ENCODE results near the gene TIMP4.
A peak's percentile ranks its signal among the peaks of the same experiment; 100 is the strongest.

The TIMP4 gene

DNA sequence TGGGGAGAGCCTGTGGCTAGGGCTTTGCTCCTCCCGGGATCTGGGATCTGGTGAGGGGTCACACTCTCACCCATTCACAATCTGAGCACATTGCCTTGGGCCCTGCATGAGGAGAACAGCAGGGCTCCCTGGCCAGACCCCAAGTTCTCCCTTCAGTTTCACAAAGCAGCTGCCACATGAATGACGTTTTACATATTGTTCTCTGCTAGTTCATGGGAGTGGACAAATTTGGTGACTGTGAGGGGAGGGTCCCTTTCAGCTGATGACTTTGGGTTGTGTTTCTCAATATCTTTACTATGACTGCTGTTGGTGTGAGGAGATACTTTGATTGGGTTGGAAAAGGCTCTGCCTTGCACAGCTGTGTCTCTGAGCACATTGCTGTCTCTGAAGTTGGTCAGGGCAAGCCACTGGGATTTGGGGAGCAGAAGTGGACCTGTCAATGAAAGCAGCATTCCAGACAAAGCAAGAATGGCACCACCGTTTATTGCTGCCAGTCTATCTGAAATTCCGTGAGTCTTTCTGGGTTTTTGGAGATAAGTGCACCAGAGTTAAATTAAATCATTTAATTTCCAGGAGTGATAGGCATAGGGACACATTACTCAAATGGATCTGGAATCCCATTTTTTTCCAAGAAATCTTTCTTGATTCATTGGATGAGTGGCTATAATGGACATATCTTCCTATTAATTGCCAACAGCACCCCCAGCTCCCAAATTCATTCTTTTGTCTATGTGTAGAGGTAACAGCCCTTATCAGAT, 10.3 kb downstream of the TIMP4 start:
- no peak overlapping the region for H3K27ac ChIP-seq (ENCODE audit: low read length)
- H3K36me3 ChIP-seq (ENCODE audit: control insufficient read depth in 2 of 2, insufficient read depth in 2 of 2, low read length in 2 of 2), result peaks cover 0 to 3% of the 10 kb centered on the region in 2 donors
- peaks cover 8% of the 10 kb centered on the region for H3K4me1 ChIP-seq (ENCODE audit: control insufficient read depth, insufficient read depth, low read length)
- no peak overlapping the region for H3K9ac ChIP-seq (ENCODE audit: low read length in 2 of 2)
- H3K27me3 ChIP-seq (ENCODE audit: control insufficient read depth in 1 of 2, insufficient read depth in 2 of 2, low read length in 2 of 2), result peaks cover 0 to 2% of the 10 kb centered on the region in 2 donors
- no peaks in the 10 kb centered on the region for H3K9me3 ChIP-seq (ENCODE audit: control insufficient read depth in 2 of 2, low read length in 2 of 2)
- no peak overlapping the region for H3K4me3 ChIP-seq (ENCODE audit: low read length in 2 of 2)

DNA sequence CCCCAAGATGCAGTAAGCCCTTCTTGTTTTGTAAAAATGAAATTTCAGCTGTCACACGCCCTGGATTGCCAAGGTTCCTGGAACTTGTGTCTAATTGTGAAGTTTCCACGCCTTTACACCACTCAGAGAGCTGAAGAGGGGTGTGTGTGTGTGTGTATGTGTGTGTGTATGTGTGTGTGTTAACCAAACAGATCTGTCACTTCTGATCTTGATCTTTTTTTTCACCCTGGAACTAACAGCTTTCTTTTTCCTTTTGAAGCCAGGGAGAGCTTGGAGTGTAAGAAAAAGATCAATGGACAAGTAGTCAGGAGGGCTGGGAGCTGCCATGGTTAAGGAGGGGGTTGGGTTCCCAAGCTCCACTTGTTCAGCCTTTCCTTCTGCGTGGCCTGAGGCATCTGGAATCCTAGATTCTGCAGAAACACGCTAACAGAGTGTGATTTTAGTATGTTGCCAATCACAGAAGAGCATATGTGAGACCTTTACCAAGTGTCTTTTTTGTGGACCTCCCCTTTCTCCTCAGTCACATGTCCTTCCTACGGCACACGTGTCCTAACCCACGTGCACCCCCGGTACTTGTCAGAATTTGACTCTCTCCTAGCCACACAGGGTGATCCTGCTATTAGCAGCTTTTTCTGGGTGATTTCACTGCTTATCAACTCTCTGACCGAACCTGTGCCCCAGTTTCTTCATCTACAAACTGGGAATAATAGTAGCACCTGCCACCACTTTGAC, 11.5 kb downstream of the TIMP4 start:
- peaks cover 8% of the 10 kb centered on the region for H3K4me1 ChIP-seq (ENCODE audit: control insufficient read depth, insufficient read depth, low read length)
- no peak overlapping the region for H3K9ac ChIP-seq (ENCODE audit: low read length in 2 of 2)
- peaks cover 0 to 2% of the 10 kb centered on the region in 2 donors for H3K27me3 ChIP-seq (ENCODE audit: control insufficient read depth in 1 of 2, insufficient read depth in 2 of 2, low read length in 2 of 2)
- no peak overlapping the region for H3K4me3 ChIP-seq (ENCODE audit: low read length in 2 of 2)
- H3K9me3 ChIP-seq (ENCODE audit: control insufficient read depth in 2 of 2, low read length in 2 of 2), result no peaks in the 10 kb centered on the region
- no peaks in the 10 kb centered on the region for H3K36me3 ChIP-seq (ENCODE audit: control insufficient read depth in 2 of 2, insufficient read depth in 2 of 2, low read length in 2 of 2)
- no peak overlapping the region for H3K27ac ChIP-seq (ENCODE audit: low read length)

DNA sequence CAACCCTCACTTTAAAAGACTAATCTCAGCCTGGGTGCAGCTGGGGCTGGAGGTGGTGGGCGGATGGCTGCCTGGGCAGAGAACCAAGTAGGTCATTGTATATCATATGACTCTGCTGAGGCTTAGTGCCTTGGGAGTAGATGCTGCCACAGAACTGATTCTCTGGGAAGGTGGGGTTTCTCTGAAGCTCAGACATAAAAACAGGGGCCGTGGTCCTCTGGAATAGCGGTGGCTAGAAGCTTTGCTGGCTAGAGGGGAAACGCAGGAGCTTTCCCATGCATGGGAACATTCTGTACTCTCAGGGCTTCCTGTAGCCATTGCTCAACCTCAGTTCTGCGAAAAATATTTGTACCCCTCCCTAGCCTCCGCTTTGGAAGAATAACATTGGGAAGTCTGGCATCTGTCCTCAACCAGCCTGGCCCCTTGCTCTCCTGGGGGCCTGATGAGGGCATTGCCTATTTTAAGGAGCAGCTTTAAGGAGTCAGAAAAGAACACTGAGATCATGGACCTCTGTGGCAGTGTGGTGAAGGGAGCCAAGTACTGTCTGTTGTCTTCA, 14.7 kb downstream of the TIMP4 start:
- H3K36me3 ChIP-seq (ENCODE audit: control insufficient read depth in 2 of 2, insufficient read depth in 2 of 2, low read length in 2 of 2), result no peaks in the 10 kb centered on the region
- peak overlapping the region; percentile 53 for H3K27ac ChIP-seq (ENCODE audit: low read length)
- H3K4me1 ChIP-seq (ENCODE audit: control insufficient read depth, insufficient read depth, low read length), result peaks cover 5% of the 10 kb centered on the region

DNA sequence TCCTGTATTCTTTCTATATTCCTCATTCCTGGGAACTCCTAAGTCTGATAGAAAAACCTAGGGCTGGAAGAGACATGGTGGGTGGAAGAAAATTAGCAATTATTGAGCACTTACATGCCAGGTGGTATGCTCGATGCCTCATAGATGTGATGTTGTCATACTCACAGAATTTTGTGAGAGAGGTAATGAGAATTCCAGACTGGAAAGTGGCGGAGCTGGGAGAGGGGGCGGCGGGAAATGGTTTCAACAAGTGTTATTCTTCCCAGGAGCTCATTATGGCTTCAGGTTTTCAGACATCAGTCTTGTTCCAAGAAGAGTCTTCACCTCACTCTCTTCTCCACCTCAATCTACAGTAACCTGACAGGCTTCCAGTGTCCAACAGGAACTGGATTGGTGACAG, 16.2 kb downstream of the TIMP4 start:
- no peak overlapping the region for H3K9ac ChIP-seq (ENCODE audit: low read length in 2 of 2)
- peaks cover 5% of the 10 kb centered on the region for H3K4me1 ChIP-seq (ENCODE audit: control insufficient read depth, insufficient read depth, low read length)
- H3K9me3 ChIP-seq (ENCODE audit: control insufficient read depth in 2 of 2, low read length in 2 of 2), result no peaks in the 10 kb centered on the region
- no peak overlapping the region for H3K27ac ChIP-seq (ENCODE audit: low read length)
- H3K4me3 ChIP-seq (ENCODE audit: low read length in 2 of 2), result no peak overlapping the region
- no peaks in the 10 kb centered on the region for H3K36me3 ChIP-seq (ENCODE audit: control insufficient read depth in 2 of 2, insufficient read depth in 2 of 2, low read length in 2 of 2)
- peaks cover 0 to 1% of the 10 kb centered on the region in 2 donors for H3K27me3 ChIP-seq (ENCODE audit: control insufficient read depth in 1 of 2, insufficient read depth in 2 of 2, low read length in 2 of 2)

More for the DNA sequence above, 14.7 kb downstream of the TIMP4 start:
- no peak overlapping the region for H3K4me3 ChIP-seq (ENCODE audit: low read length in 2 of 2)
- no peak overlapping the region for H3K9ac ChIP-seq (ENCODE audit: low read length in 2 of 2)
- peaks cover 0 to 2% of the 10 kb centered on the region in 2 donors for H3K27me3 ChIP-seq (ENCODE audit: control insufficient read depth in 1 of 2, insufficient read depth in 2 of 2, low read length in 2 of 2)
- no peaks in the 10 kb centered on the region for H3K9me3 ChIP-seq (ENCODE audit: control insufficient read depth in 2 of 2, low read length in 2 of 2)

DNA sequence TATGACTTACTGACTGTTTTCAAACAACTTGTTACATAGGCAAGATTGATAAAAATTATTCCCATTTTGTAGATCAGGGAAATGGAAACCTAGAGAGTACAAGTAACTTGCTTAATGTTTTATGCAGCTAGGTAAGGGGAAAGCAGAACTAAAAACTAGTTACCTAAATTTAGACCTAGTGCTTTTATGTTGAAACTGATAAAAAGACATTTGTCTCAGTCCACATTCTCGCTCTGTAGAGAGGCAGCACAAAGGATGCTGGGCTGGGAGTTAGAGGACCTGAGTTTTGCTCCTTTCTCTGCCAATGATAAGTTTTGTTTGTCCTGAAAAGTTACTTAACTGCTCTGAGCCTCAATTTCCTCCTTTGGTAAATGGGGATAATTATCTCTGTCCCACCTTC, 17.4 kb downstream of the TIMP4 start:
- peaks cover 5% of the 10 kb centered on the region for H3K4me1 ChIP-seq (ENCODE audit: control insufficient read depth, insufficient read depth, low read length)
- H3K36me3 ChIP-seq (ENCODE audit: control insufficient read depth in 2 of 2, insufficient read depth in 2 of 2, low read length in 2 of 2), result no peaks in the 10 kb centered on the region
- no peaks in the 10 kb centered on the region for H3K9me3 ChIP-seq (ENCODE audit: control insufficient read depth in 2 of 2, low read length in 2 of 2)
- H3K27ac ChIP-seq (ENCODE audit: low read length), result no peak overlapping the region
- no peak overlapping the region for H3K4me3 ChIP-seq (ENCODE audit: low read length in 2 of 2)
- no peaks in the 10 kb centered on the region for H3K27me3 ChIP-seq (ENCODE audit: control insufficient read depth in 1 of 2, insufficient read depth in 2 of 2, low read length in 2 of 2)
- H3K9ac ChIP-seq (ENCODE audit: low read length in 2 of 2), result no peak overlapping the region

DNA sequence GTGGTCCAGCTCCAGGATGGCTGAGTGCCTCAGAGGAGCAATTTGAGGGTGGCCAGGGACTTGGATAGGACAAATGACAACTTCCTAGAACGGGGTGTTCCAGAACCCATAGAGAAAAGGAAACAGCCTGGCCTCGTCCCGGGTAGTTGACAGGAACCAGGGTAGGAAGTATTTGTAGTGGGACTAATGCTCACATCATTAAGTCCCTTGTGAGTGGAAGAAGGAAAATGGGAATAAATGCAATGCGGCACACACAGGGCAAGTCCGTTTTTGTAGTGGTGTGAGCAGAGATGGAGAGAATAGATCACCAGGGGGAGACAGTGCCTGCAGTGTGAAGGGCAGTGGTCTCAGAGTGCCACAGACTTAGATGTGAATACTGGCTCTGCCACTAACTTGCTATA, 19.6 kb downstream of the TIMP4 start:
- Histone ChIP-seq H3K27me3 (ENCODE audit: control insufficient read depth in 1 of 2, insufficient read depth in 2 of 2, low read length in 2 of 2) (no peaks in the 10 kb centered on the region), H3K9me3 (ENCODE audit: control insufficient read depth in 2 of 2, low read length in 2 of 2) (no peaks in the 10 kb centered on the region), H3K9ac (ENCODE audit: low read length in 2 of 2) (no peak overlapping the region), H3K27ac (ENCODE audit: low read length) (no peak overlapping the region), H3K36me3 (ENCODE audit: control insufficient read depth in 2 of 2, insufficient read depth in 2 of 2, low read length in 2 of 2) (no peaks in the 10 kb centered on the region), H3K4me3 (ENCODE audit: low read length in 2 of 2) (no peak overlapping the region), H3K4me1 (ENCODE audit: control insufficient read depth, insufficient read depth, low read length) (peaks cover 4% of the 10 kb centered on the region)

DNA sequence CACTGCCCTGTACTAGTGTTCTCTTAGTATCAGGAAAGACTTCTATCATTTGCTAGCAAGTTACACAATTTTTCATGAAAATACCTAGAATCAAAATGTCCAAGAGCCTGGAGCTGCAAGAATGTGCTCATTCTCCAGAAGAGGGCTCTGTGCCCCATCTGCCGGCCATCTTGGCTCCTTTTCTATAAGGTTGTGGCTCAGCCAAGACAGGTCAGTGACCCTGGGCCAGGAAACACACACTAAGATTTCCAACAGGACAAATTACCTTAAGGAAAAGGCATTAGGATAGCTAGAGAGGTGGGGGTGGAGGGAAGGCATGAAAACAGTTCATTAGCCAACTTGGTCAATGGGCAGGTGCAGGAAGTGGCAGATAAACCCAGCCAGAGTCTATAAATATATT, 20.7 kb downstream of the TIMP4 start:
- H3K36me3 ChIP-seq (ENCODE audit: control insufficient read depth in 2 of 2, insufficient read depth in 2 of 2, low read length in 2 of 2), result no peaks in the 10 kb centered on the region
- no peak overlapping the region for H3K27ac ChIP-seq (ENCODE audit: low read length)
- H3K4me1 ChIP-seq (ENCODE audit: control insufficient read depth, insufficient read depth, low read length), result no peaks in the 10 kb centered on the region
- no peak overlapping the region for H3K4me3 ChIP-seq (ENCODE audit: low read length in 2 of 2)
- no peaks in the 10 kb centered on the region for H3K9me3 ChIP-seq (ENCODE audit: control insufficient read depth in 2 of 2, low read length in 2 of 2)
- H3K9ac ChIP-seq (ENCODE audit: low read length in 2 of 2), result no peak overlapping the region
- H3K27me3 ChIP-seq (ENCODE audit: control insufficient read depth in 1 of 2, insufficient read depth in 2 of 2, low read length in 2 of 2), result no peaks in the 10 kb centered on the region

DNA sequence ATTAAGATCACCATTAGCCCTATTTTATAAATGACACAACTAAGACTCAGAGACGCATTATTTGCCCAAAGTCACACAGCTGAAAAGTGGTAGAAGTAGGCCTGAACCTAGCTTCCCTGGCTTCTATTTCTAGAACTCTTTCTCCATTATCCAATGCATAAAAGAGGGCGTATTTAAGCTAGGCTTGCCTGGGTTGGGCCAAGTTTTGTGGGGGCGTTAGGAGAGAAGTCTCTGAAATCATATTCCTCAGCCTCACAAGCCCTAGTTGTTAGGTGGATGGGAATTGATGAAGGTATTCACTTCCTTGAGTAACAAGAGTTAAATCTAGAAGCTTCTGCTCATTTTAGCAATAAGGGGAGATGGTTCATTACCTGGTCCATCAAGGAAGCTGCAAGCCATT, 22.3 kb downstream of the TIMP4 start:
- no peak overlapping the region for H3K27ac ChIP-seq (ENCODE audit: low read length)
- no peaks in the 10 kb centered on the region for H3K4me1 ChIP-seq (ENCODE audit: control insufficient read depth, insufficient read depth, low read length)
- no peaks in the 10 kb centered on the region for H3K27me3 ChIP-seq (ENCODE audit: control insufficient read depth in 1 of 2, insufficient read depth in 2 of 2, low read length in 2 of 2)
- no peak overlapping the region for H3K4me3 ChIP-seq (ENCODE audit: low read length in 2 of 2)
- no peaks in the 10 kb centered on the region for H3K36me3 ChIP-seq (ENCODE audit: control insufficient read depth in 2 of 2, insufficient read depth in 2 of 2, low read length in 2 of 2)
- no peaks in the 10 kb centered on the region for H3K9me3 ChIP-seq (ENCODE audit: control insufficient read depth in 2 of 2, low read length in 2 of 2)
- H3K9ac ChIP-seq (ENCODE audit: low read length in 2 of 2), result no peak overlapping the region

DNA sequence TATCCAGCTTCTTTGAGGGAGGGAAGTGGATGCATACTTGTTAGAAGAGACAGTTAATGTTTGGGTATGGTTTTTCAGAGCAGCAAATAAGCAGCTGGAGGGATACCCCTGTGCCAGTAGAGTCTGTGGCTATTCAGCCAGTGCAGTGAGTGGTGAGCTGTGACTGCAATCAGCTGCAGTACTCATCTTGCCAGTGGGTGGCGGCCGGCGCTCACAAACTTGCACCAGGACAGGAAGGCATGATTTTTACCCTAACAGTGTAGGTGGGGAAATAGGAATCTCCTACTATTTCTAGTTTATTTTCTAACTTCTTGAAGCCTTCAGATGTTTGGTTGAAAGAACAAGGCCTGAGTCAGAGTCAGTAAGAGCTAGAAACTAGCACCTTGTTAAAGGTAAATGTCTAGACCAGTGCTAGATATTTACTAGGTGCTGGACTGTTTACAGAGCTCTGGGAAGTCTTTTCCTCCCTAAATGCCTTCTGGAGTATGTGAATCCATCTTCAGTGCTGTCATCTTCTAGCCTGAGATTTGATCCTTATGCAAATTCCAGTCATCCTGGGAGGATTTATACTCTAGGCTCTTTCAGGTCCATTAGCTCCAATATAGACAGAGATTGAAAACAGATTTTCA, 23.6 kb downstream of the TIMP4 start:
- Histone ChIP-seq H3K36me3 (ENCODE audit: control insufficient read depth in 2 of 2, insufficient read depth in 2 of 2, low read length in 2 of 2) (no peaks in the 10 kb centered on the region), H3K9me3 (ENCODE audit: control insufficient read depth in 2 of 2, low read length in 2 of 2) (no peaks in the 10 kb centered on the region), H3K27ac (ENCODE audit: low read length) (no peak overlapping the region), H3K27me3 (ENCODE audit: control insufficient read depth in 1 of 2, insufficient read depth in 2 of 2, low read length in 2 of 2) (peaks cover 0 to 2% of the 10 kb centered on the region in 2 donors), H3K4me1 (ENCODE audit: control insufficient read depth, insufficient read depth, low read length) (no peaks in the 10 kb centered on the region), H3K4me3 (ENCODE audit: low read length in 2 of 2) (no peak overlapping the region), H3K9ac (ENCODE audit: low read length in 2 of 2) (no peak overlapping the region)

DNA sequence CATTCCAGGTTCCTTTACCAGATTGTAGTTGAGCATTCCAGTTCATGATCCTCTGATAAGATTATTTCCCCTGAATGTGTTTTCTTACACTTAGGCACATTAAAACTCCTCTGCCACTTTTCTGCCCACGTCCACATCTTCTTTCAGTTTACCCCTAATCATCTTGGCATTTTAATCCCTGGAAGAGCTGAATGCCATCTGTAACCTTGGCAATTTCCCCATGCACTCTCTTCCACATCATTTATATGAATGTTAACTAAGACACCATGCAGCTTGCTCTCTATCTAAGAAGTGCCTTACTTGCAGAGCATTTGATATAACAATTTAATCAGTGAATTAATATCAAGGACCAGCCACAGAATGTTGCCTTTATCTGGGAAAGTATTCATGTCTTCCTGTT, 25.8 kb downstream of the TIMP4 start:
- no peak overlapping the region for H3K4me3 ChIP-seq (ENCODE audit: low read length in 2 of 2)
- H3K36me3 ChIP-seq (ENCODE audit: control insufficient read depth in 2 of 2, insufficient read depth in 2 of 2, low read length in 2 of 2), result no peaks in the 10 kb centered on the region
- no peaks in the 10 kb centered on the region for H3K4me1 ChIP-seq (ENCODE audit: control insufficient read depth, insufficient read depth, low read length)
- peaks cover 0 to 2% of the 10 kb centered on the region in 2 donors for H3K27me3 ChIP-seq (ENCODE audit: control insufficient read depth in 1 of 2, insufficient read depth in 2 of 2, low read length in 2 of 2)
- no peak overlapping the region for H3K9ac ChIP-seq (ENCODE audit: low read length in 2 of 2)
- H3K9me3 ChIP-seq (ENCODE audit: control insufficient read depth in 2 of 2, low read length in 2 of 2), result no peaks in the 10 kb centered on the region
- H3K27ac ChIP-seq (ENCODE audit: low read length), result no peak overlapping the region
